Hepatocyte (in vitro differentiated cells): ENCODE results near the gene TRAF7.

Source experiments
- CTCF ChIP-seq: fragments of 200-600 bp; sonication (generic); IDR thresholded peaks from 2 replicates; pipeline ENCODE4 v1.5.1; 2016; ENCODE audit warnings: antibody characterized with exemption, mild to moderate bottlenecking; ENCODE audit not compliant: poor library complexity
- EZH2phosphoT487 ChIP-seq: fragments of 200-600 bp; sonication (generic); IDR thresholded peaks from one replicate; pipeline ENCODE4 v1.6.1; 2018; ENCODE audit warnings: antibody characterized with exemption, mild to moderate bottlenecking, low read depth, moderate library complexity; ENCODE audit not compliant: unreplicated experiment, severe bottlenecking

GRCh38 chr16:2154533-2155090, 970 bp upstream of the TRAF7 start:
- TF ChIP-seq CTCF (no peak), EZH2phosphoT487 (no peak)
